ENCODE measurements around the gene ITPKB.

ITPKB gene

GRCh38 chr1:226738421-226738994, 574 bp downstream of the ITPKB start:
- Histone ChIP-seq H3K36me3 (ENCODE audit: control insufficient read depth in 2 of 2, insufficient read depth in 2 of 2, low read length in 2 of 2) (peaks cover 3 to 19% of the 10 kb centered on the region in 2 donors), H3K9ac (ENCODE audit: low read length in 2 of 2) (peak overlapping the region; percentile 96 to 97), H3K9me3 (ENCODE audit: control insufficient read depth in 2 of 2, low read length in 2 of 2) (peaks cover 0 to 3% of the 10 kb centered on the region in 2 donors), H3K27ac (ENCODE audit: low read length) (peak overlapping the region; percentile 96), H3K4me1 (ENCODE audit: control insufficient read depth, insufficient read depth, low read length) (peaks cover 46% of the 10 kb centered on the region), H3K27me3 (ENCODE audit: control insufficient read depth in 1 of 2, insufficient read depth in 2 of 2, low read length in 2 of 2) (no peaks in the 10 kb centered on the region), H3K4me3 (ENCODE audit: low read length in 2 of 2) (peak overlapping the region; percentile 89 to 91)

DNA sequence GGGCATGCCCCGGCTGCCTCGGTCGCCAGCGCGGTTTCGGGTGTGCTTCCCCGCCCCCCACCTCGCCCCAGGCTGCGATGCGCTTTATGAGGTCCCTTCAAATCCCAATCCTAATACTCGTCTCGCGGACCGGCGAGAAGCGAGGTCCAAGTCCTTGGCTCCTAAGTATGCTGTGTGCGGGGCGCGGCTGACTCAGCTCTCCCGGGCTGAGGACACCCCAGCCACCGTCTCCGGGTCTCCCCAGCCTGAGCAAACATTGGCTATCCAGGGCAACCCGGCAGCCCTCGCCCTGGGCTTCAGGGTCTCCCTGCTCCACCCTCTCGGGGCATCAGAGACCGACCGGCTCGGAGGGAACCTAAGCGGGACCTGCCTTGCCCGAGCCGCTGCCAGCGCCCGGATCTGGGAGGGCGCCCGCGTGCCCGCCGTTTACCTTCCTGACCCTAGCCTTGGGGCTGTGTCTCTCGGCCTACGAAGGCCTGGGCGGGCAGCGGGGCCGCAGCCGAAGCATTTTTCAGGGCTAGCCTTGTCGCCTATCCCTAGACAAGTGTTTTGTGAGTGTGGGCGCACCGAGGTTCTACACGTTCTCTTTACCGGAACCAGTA, 1.2 kb downstream of the ITPKB start:
- Histone ChIP-seq H3K36me3 (ENCODE audit: control insufficient read depth in 2 of 2, insufficient read depth in 2 of 2, low read length in 2 of 2) (peaks cover 3 to 19% of the 10 kb centered on the region in 2 donors), H3K4me3 (ENCODE audit: low read length in 2 of 2) (peak overlapping the region; percentile 89 to 91), H3K4me1 (ENCODE audit: control insufficient read depth, insufficient read depth, low read length) (peaks cover 52% of the 10 kb centered on the region), H3K9ac (ENCODE audit: low read length in 2 of 2) (peak overlapping the region; percentile 96 to 97), H3K27ac (ENCODE audit: low read length) (peak overlapping the region; percentile 96), H3K9me3 (ENCODE audit: control insufficient read depth in 2 of 2, low read length in 2 of 2) (peaks cover 0 to 2% of the 10 kb centered on the region in 2 donors), H3K27me3 (ENCODE audit: control insufficient read depth in 1 of 2, insufficient read depth in 2 of 2, low read length in 2 of 2) (no peaks in the 10 kb centered on the region)

DNA sequence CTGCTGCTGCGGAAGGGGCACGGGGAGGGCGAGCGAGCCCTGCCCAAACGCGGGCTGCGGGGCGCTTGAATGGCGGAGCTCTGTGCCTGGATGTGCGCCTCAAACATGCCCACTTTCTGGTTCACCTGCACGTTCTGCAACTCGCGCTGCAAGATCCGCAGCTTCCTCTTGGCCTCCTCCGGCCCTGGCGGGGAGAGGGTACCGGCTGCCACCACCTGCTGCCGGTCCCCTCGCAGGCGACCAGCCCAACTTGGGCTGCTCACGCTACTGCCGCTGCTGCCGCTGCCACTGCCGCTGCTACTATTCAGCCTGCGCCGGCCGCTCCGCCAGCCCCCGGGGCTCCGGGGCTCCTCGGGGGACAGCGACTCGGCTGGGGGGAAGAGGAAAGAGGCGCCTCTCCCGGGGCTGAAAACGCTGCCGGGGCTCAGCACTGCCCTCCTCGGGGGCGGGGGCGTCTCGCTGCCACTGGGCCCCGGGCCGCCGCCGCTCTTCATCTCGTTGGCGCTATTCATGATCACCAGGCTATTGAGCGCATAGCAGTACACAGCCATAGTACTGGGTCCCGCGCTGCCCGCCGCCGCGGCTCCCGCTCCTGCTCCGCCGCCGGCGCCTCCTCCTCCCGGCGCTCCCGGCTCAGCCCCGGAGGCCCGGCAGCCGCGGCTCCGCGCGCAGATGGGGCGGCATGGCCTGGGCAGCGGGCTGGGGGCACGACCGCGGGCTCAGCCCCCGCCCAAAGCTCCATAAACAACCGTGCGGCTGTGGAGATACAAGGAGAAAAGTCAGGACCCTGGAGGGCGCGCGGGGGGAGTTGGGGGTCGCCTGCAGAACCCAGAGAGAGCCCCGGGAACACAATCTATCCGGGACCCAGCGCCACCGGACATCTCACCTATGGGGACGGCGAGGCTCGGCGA, 1.9 kb downstream of the ITPKB start:
- Histone ChIP-seq H3K36me3 (ENCODE audit: control insufficient read depth in 2 of 2, insufficient read depth in 2 of 2, low read length in 2 of 2) (peaks cover 4 to 19% of the 10 kb centered on the region in 2 donors), H3K4me1 (ENCODE audit: control insufficient read depth, insufficient read depth, low read length) (peaks cover 56% of the 10 kb centered on the region), H3K27me3 (ENCODE audit: control insufficient read depth in 1 of 2, insufficient read depth in 2 of 2, low read length in 2 of 2) (no peaks in the 10 kb centered on the region), H3K27ac (ENCODE audit: low read length) (peak overlapping the region; percentile 96), H3K9me3 (ENCODE audit: control insufficient read depth in 2 of 2, low read length in 2 of 2) (no peaks in the 10 kb centered on the region), H3K4me3 (ENCODE audit: low read length in 2 of 2) (peak overlapping the region; percentile 89 to 91), H3K9ac (ENCODE audit: low read length in 2 of 2) (peak overlapping the region; percentile 96 to 97)

GRCh38 chr1:226736001-226736907, 2.8 kb downstream of the ITPKB start:
- Histone ChIP-seq H3K4me3 (ENCODE audit: low read length in 2 of 2) (peak overlapping the region; percentile 85 to 89), H3K36me3 (ENCODE audit: control insufficient read depth in 2 of 2, insufficient read depth in 2 of 2, low read length in 2 of 2) (peaks cover 5 to 19% of the 10 kb centered on the region in 2 donors), H3K4me1 (ENCODE audit: control insufficient read depth, insufficient read depth, low read length) (peaks cover 60% of the 10 kb centered on the region), H3K9ac (ENCODE audit: low read length in 2 of 2) (peak overlapping the region; percentile 80 to 96), H3K27me3 (ENCODE audit: control insufficient read depth in 1 of 2, insufficient read depth in 2 of 2, low read length in 2 of 2) (no peaks in the 10 kb centered on the region), H3K9me3 (ENCODE audit: control insufficient read depth in 2 of 2, low read length in 2 of 2) (no peaks in the 10 kb centered on the region), H3K27ac (ENCODE audit: low read length) (peak overlapping the region; percentile 96)

GRCh38 chr1:226735576-226735975, 3.5 kb downstream of the ITPKB start:
- Histone ChIP-seq H3K4me3 (ENCODE audit: low read length in 2 of 2) (peak overlapping the region; percentile 85 to 89), H3K9ac (ENCODE audit: low read length in 2 of 2) (peak overlapping the region; percentile 80 to 96), H3K4me1 (ENCODE audit: control insufficient read depth, insufficient read depth, low read length) (peaks cover 60% of the 10 kb centered on the region), H3K27me3 (ENCODE audit: control insufficient read depth in 1 of 2, insufficient read depth in 2 of 2, low read length in 2 of 2) (no peaks in the 10 kb centered on the region), H3K36me3 (ENCODE audit: control insufficient read depth in 2 of 2, insufficient read depth in 2 of 2, low read length in 2 of 2) (peaks cover 6 to 19% of the 10 kb centered on the region in 2 donors), H3K27ac (ENCODE audit: low read length) (peak overlapping the region; percentile 96), H3K9me3 (ENCODE audit: control insufficient read depth in 2 of 2, low read length in 2 of 2) (no peaks in the 10 kb centered on the region)

DNA sequence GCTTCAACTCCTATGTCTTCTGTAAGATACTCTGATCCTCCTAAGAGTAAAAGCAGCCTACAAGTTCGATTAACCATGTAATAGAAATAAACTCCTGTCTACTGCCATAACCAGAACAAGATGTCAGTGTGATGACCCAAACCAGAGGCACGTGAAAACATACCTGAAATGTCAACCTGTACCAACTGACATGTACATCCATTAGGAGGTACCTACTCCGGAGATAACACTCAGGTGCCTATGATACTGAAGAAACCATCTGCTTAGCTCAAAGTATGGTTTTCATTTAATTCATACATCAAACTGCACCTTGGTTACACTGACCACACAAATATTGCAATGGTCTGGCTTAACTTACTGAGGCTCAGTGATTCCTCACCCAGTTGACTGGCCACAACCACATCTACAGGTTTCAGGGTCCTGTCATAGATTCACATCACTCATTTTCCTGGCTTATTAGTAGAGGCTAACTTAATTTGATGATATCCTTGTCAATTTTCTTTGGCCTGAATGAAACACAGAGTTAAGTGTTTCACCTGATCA, 4.4 kb downstream of the ITPKB start:
- Histone ChIP-seq H3K27ac (ENCODE audit: low read length) (peak overlapping the region; percentile 80), H3K4me3 (ENCODE audit: low read length in 2 of 2) (peak overlapping the region; percentile 85 to 89), H3K4me1 (ENCODE audit: control insufficient read depth, insufficient read depth, low read length) (peaks cover 59% of the 10 kb centered on the region), H3K27me3 (ENCODE audit: control insufficient read depth in 1 of 2, insufficient read depth in 2 of 2, low read length in 2 of 2) (no peaks in the 10 kb centered on the region), H3K9ac (ENCODE audit: low read length in 2 of 2) (peak overlapping the region; percentile 66 to 96), H3K9me3 (ENCODE audit: control insufficient read depth in 2 of 2, low read length in 2 of 2) (no peaks in the 10 kb centered on the region), H3K36me3 (ENCODE audit: control insufficient read depth in 2 of 2, insufficient read depth in 2 of 2, low read length in 2 of 2) (peaks cover 6 to 19% of the 10 kb centered on the region in 2 donors)

DNA sequence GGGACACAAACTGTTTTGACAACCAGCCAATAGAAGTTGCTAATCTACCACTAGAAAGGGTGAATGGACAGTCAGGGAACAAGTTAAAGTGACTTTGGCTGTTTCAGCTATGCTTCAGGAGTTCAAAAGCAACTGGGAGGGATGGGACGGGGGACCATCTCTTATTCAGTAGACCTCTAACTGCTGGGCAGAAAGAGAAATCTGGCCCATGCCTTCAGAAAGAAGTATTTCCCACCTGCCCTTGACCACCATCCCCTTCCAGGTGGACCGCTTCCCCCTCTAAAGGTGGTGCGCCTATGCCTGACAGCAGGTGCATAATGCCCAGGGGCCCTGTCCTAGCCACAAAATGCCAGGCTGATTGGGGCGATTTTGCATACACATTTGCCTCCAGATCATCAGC, 5.2 kb downstream of the ITPKB start:
- H3K36me3 ChIP-seq (ENCODE audit: control insufficient read depth in 2 of 2, insufficient read depth in 2 of 2, low read length in 2 of 2) = peaks cover 6 to 19% of the 10 kb centered on the region in 2 donors
- peak overlapping the region; percentile 66 to 96 for H3K9ac ChIP-seq (ENCODE audit: low read length in 2 of 2)
- no peaks in the 10 kb centered on the region for H3K9me3 ChIP-seq (ENCODE audit: control insufficient read depth in 2 of 2, low read length in 2 of 2)
- peak overlapping the region; percentile 85 to 89 for H3K4me3 ChIP-seq (ENCODE audit: low read length in 2 of 2)
- peaks cover 57% of the 10 kb centered on the region for H3K4me1 ChIP-seq (ENCODE audit: control insufficient read depth, insufficient read depth, low read length)
- H3K27ac ChIP-seq (ENCODE audit: low read length) = peak overlapping the region; percentile 80
- H3K27me3 ChIP-seq (ENCODE audit: control insufficient read depth in 1 of 2, insufficient read depth in 2 of 2, low read length in 2 of 2) = no peaks in the 10 kb centered on the region

DNA sequence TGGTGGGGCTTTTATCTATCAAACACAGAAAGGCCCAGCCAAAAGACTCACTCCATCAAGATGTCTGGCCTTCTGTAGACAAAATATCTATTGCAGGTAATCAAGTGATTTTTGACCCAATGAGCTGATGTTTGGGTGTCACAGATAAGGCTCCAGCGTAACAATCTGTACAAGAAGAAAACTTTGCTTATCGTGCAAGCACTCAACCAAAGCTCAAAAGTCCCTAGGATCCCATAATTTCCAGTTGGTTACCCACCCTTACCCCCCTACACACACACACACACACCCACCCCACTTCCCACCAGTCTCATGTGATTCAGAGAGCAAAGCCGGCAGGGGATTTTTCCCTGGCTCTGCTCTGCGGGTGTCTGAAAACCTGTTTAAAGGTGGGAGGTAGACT, 5.8 kb downstream of the ITPKB start:
- H3K27me3 ChIP-seq (ENCODE audit: control insufficient read depth in 1 of 2, insufficient read depth in 2 of 2, low read length in 2 of 2) = no peaks in the 10 kb centered on the region
- peak overlapping the region; percentile 85 to 89 for H3K4me3 ChIP-seq (ENCODE audit: low read length in 2 of 2)
- peak overlapping the region; percentile 66 to 96 for H3K9ac ChIP-seq (ENCODE audit: low read length in 2 of 2)
- H3K4me1 ChIP-seq (ENCODE audit: control insufficient read depth, insufficient read depth, low read length) = peaks cover 57% of the 10 kb centered on the region
- peak overlapping the region; percentile 80 for H3K27ac ChIP-seq (ENCODE audit: low read length)
- no peaks in the 10 kb centered on the region for H3K9me3 ChIP-seq (ENCODE audit: control insufficient read depth in 2 of 2, low read length in 2 of 2)
- peaks cover 6 to 22% of the 10 kb centered on the region in 2 donors for H3K36me3 ChIP-seq (ENCODE audit: control insufficient read depth in 2 of 2, insufficient read depth in 2 of 2, low read length in 2 of 2)

- Histone ChIP-seq H3K9ac (ENCODE audit: low read length in 2 of 2) (peak overlapping the region; percentile 66 to 96), H3K9me3 (ENCODE audit: control insufficient read depth in 2 of 2, low read length in 2 of 2) (no peaks in the 10 kb centered on the region), H3K4me3 (ENCODE audit: low read length in 2 of 2) (peak overlapping the region; percentile 85 to 89), H3K4me1 (ENCODE audit: control insufficient read depth, insufficient read depth, low read length) (peaks cover 55% of the 10 kb centered on the region), H3K27ac (ENCODE audit: low read length) (peak overlapping the region; percentile 80), H3K36me3 (ENCODE audit: control insufficient read depth in 2 of 2, insufficient read depth in 2 of 2, low read length in 2 of 2) (peaks cover 6 to 22% of the 10 kb centered on the region in 2 donors), H3K27me3 (ENCODE audit: control insufficient read depth in 1 of 2, insufficient read depth in 2 of 2, low read length in 2 of 2) (no peaks in the 10 kb centered on the region)
Measured at GRCh38 chr1:226732856-226733291, 6.2 kb downstream of the ITPKB start.
